Effector CD4-positive, alpha-beta T cell (primary cell): ENCODE data around the gene C9orf153.

Source experiments
- DNase-seq: peaks from one replicate; pipeline ENCODE4 v3.0.0-alpha.2; 2020

C9orf153 gene

GRCh38 chr9:86185872-86186271 lies 73.6 kb downstream of the C9orf153 start:
- DNase-seq, result no peak

- no peak for DNase-seq
These were observed 75.3 kb downstream of the C9orf153 start for GRCh38 chr9:86184138-86184524.

DNA sequence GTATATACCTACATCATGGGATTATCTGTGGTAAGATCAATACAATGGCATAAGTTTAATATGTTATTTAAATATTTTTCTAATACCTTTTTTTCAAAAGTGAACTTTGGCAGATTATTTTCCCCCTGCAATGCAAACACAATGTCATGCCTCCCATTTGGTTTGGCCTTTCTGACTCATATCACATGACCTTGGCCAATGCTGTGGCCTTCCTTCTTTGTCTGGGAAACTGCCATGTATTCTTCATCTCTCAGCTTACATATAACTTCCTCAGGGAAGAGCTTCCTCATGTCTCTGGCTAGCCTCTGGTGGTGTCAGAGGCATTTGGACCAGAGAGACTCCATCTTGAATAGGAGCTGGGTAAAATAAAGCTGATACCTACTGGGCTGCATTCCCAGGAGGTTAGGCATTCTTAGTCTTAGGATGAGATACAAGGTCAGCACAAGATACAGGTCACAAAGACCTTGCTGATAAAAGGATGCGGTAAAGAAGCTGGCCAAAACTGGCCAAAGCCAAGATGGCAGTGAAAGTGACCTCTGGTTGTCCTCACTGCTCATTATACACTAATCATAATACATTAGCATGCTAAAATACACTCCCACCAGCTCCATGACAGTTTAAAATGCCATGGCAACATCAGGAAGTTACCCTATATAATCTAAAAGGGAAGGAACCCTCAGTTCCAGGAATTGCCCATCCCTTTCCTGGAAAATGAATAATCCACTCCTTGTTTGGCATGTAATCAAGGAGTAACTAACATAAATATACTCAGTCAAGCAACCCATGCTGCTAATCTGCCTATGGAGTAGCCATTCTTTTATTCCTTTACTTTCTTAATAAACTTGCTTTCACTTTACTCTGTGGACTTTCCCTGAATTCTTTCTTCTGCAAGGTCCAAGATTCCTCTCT lies 76.0 kb downstream of the C9orf153 start:
- DNase-seq, result no peak

- DNase-seq, result no peak
These were observed 77.8 kb downstream of the C9orf153 start for GRCh38 chr9:86181379-86182315.

- no peak for DNase-seq
These were observed 81.0 kb downstream of the C9orf153 start for GRCh38 chr9:86178503-86178902.

DNA sequence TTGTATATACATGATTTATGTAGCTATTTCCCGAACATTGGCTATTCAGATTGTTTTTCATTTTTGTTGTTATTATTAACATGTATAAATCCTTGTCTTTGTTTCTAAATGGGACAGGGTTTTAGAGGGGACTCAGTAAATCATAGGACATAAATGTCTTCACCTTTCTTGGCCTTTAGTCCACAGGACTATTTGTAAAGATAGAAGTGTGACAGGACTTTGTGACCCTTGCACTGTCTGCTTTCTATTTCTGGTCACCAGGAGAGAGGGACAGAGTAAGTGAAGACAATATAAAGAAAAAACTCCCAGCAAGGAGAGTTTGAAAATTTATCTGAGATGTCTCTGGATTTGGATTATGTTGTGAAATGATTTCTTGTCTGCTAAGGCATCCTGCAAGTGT lies 81.5 kb downstream of the C9orf153 start:
- no peak for DNase-seq

DNA sequence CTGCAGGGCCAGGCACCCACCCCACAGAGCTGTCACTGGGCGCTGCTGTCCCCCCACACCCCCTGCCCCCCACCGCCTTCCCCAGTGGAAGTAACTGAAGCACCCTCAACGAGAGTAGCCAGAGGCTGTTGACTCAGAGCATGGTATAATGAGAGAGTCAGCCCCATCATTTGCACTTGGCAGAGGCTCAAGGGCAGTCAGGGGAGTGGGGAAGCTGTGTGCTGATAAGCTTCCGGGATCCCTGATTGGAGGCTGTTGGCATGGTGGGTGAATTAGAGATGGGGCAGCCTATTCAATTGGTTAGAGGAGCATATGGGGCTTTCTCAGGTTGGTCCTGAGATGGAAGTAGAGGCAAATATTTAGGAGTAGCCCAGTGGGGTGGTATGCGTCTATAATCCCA lies 83.0 kb downstream of the C9orf153 start:
- no peak for DNase-seq

DNA sequence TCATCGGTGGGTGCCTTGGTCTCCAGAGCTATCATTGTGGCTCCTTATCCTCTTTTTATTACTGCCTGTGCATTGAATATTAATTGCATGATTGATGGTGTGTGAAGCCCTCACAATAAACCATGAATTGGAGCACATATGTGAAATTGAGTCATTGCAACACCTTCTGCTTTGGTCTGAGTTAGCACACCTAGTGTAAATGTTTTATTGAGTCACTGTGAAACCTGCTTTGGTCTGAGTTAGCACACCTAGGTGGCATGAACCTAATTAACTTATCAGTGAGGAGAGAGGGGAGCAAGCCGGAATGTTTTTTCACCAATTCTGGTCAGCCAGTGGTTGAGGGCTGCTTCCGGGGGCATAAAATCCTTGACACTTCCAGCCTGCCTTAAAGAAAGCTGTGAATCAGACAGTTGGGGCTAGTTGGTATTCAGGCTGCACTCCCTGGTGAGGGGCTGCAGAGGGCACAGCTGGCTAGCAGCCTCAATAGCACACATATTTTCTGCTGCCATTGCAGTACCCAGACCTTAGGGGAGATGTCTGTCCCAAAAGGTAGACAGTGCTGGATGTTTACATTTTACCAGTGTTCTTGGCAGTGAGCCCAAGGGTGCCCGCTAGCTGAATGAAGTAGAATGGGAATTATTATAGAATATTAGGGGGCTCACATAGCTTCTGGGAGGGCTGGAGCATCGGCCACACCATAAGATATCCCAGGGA lies 83.6 kb downstream of the C9orf153 start:
- DNase-seq, result no peak

- no peak for DNase-seq
These were observed 84.2 kb downstream of the C9orf153 start for GRCh38 chr9:86175223-86175622.
